ENCODE data around the gene GNAZ. TPM values are rescaled to one million over a fixed set of nuclear protein-coding genes. Genes with fewer than 3 reads are reported as not detected.

Gene GNAZ
- total RNA-seq, 1 donor from 2014 or later = 1.1 TPM

DNA sequence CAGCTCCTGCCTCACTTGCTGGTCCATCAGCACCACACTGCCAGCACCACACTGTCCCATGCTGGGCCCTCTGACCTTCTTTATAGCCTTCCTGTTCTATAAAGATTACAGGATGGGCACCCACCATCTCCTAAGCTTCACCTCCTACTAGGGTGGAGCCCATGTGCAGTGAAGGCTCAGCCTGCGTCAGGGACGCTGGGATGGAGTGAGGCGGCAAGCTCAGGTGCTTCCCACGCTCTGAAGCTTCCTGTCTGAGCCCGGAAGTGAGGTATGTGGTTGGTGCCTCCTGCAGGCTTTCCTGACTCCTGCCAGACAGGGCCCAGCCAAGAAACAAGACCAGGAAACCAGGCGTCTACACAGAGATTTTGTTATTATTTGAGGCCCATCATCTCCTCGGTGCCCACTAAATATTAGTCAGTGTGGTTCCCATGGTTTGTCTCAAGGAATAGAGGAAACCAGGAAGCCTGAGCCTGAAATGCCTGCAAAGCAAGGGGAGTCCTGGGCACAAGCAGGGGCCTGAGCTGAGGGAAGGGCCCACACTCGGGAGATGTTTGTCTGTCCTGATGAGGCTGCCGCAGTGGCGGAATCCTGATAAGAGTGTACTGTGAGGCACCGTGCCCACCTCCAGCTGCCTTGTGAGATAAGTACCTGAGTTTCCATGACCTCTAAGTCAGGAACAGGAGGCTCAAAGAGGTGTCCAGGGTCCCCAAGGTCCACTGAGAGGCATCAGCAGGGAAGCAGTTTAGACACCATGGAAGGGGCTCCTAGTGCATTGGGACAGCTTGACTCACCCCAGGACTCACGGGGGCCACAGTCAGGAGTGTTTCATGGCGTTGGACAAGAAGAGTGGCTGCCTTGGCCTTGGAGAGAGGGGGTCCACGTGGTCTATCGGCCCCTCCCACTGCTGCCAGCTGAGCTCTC, 49.4 kb downstream of the GNAZ start:
- DNase-seq (ENCODE audit: low read depth) (no peak), FAIRE-seq (no peak)
- TF ChIP-seq, protein P1, sequence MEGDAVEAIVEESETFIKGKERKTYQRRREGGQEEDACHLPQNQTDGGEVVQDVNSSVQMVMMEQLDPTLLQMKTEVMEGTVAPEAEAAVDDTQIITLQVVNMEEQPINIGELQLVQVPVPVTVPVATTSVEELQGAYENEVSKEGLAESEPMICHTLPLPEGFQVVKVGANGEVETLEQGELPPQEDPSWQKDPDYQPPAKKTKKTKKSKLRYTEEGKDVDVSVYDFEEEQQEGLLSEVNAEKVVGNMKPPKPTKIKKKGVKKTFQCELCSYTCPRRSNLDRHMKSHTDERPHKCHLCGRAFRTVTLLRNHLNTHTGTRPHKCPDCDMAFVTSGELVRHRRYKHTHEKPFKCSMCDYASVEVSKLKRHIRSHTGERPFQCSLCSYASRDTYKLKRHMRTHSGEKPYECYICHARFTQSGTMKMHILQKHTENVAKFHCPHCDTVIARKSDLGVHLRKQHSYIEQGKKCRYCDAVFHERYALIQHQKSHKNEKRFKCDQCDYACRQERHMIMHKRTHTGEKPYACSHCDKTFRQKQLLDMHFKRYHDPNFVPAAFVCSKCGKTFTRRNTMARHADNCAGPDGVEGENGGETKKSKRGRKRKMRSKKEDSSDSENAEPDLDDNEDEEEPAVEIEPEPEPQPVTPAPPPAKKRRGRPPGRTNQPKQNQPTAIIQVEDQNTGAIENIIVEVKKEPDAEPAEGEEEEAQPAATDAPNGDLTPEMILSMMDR (IDR thresholded peaks at IDR 0.05; ENCODE audit: insufficient read depth, low read depth, low read length) = no peak
- TF ChIP-seq EZH2 (IDR thresholded peaks at IDR 0.05; ENCODE audit: insufficient read depth, low read length) = no peak
- Histone ChIP-seq H4K20me1 (ENCODE audit: insufficient read depth, low read length) (no peaks in the 10 kb centered on the region), H3K4me2 (ENCODE audit: low read length) (no peak overlapping the region), H3K4me1 (ENCODE audit: insufficient read depth, low read length) (no peaks in the 10 kb centered on the region), H3K79me2 (ENCODE audit: insufficient read depth, low read length) (no peaks in the 10 kb centered on the region), H3K27me3 (ENCODE audit: insufficient read depth, low read length) (no peaks in the 10 kb centered on the region), H3K4me3 (ENCODE audit: insufficient read depth, low read depth, low read length) (no peak overlapping the region), H3K9me3 (ENCODE audit: insufficient read depth, low read depth, low read length) (no peaks in the 10 kb centered on the region), H3K27ac (ENCODE audit: low read depth, low read length) (no peak overlapping the region), H3K9ac (ENCODE audit: low read length) (no peak overlapping the region), H3K36me3 (ENCODE audit: insufficient read depth, low read length) (no peaks in the 10 kb centered on the region), H2AFZ (ENCODE audit: low read depth, low read length) (no peak overlapping the region)
- H3K9me3 Mint-ChIP-seq (ENCODE audit: unreplicated experiment) = no peaks in the 10 kb centered on the region
- H3K27ac Mint-ChIP-seq (ENCODE audit: unreplicated experiment) = peak overlapping the region; percentile 90
- H3K27me3 Mint-ChIP-seq (ENCODE audit: low read depth, unreplicated experiment) = peaks cover 54% of the 10 kb centered on the region
- H3K36me3 Mint-ChIP-seq (ENCODE audit: low read depth, unreplicated experiment) = no peaks in the 10 kb centered on the region
- no peaks in the 10 kb centered on the region for H3K4me1 Mint-ChIP-seq (ENCODE audit: low read depth, unreplicated experiment)
- H3K4me3 Mint-ChIP-seq (ENCODE audit: unreplicated experiment) = no peak overlapping the region

DNA sequence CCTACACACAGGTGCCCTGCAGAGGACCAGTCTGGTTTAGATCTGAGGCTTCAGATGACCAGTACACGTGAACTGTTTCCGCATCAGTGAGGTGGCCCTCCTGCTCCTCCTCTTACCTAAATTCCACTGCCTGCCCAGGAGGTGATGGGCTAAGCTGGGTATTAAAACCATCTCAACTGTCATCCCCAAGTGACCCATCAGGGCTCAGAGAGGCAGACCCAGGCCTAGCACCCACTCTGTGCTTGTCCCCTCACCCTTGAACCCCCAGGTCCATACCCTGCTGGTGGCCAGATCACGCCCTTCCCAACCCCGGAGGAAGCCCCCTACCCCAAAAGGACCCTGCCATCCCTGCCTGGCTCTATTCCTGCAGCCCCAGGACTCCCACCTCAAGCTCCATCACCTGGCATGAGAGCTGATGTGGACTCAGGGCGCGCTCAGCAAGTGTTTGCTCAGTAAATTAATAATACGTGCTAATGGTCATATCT, 50.1 kb downstream of the GNAZ start:
- DNase-seq (ENCODE audit: low read depth) (no peak), FAIRE-seq (no peak)
- Histone ChIP-seq H3K27ac (ENCODE audit: low read depth, low read length) (no peak overlapping the region), H3K4me1 (ENCODE audit: insufficient read depth, low read length) (no peaks in the 10 kb centered on the region), H3K79me2 (ENCODE audit: insufficient read depth, low read length) (no peaks in the 10 kb centered on the region), H4K20me1 (ENCODE audit: insufficient read depth, low read length) (no peaks in the 10 kb centered on the region), H3K9me3 (ENCODE audit: insufficient read depth, low read depth, low read length) (no peaks in the 10 kb centered on the region), H3K27me3 (ENCODE audit: insufficient read depth, low read length) (no peaks in the 10 kb centered on the region), H3K4me3 (ENCODE audit: insufficient read depth, low read depth, low read length) (no peak overlapping the region), H3K36me3 (ENCODE audit: insufficient read depth, low read length) (no peaks in the 10 kb centered on the region), H3K9ac (ENCODE audit: low read length) (no peak overlapping the region), H3K4me2 (ENCODE audit: low read length) (no peak overlapping the region), H2AFZ (ENCODE audit: low read depth, low read length) (no peak overlapping the region)
- Mint-ChIP-seq H3K27me3 (ENCODE audit: low read depth, unreplicated experiment) (peaks cover 61% of the 10 kb centered on the region), H3K36me3 (ENCODE audit: low read depth, unreplicated experiment) (no peaks in the 10 kb centered on the region), H3K4me1 (ENCODE audit: low read depth, unreplicated experiment) (no peaks in the 10 kb centered on the region), H3K9me3 (ENCODE audit: unreplicated experiment) (no peaks in the 10 kb centered on the region), H3K4me3 (ENCODE audit: unreplicated experiment) (no peak overlapping the region), H3K27ac (ENCODE audit: unreplicated experiment) (peak overlapping the region; percentile 53)
- TF ChIP-seq, protein P1 (IDR thresholded peaks at IDR 0.05; ENCODE audit: insufficient read depth, low read depth, low read length) = no peak
- no peak for TF ChIP-seq EZH2 (IDR thresholded peaks at IDR 0.05; ENCODE audit: insufficient read depth, low read length)

DNA sequence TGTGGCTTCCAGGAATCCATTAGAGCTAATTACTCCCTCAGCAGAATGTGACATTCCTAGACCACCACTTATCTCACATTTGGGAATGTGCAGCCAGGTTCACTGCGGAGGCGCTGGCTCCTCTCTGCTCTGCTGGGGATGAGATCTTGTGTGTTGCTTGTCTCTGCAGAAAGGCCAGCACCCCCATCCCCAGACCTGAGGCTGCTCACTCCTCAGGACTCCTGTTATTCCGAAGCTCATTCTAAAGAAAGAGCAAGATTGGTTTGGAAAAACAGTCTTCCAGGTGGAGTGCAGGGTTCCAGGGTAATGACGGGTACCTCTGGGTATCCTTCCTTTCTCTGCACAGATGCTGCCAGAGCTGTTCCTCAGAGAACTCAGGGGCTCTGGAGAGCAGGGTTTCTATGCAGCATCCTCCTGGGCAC, 50.7 kb downstream of the GNAZ start:
- Histone ChIP-seq H2AFZ (ENCODE audit: low read depth, low read length) (no peak overlapping the region), H3K4me1 (ENCODE audit: insufficient read depth, low read length) (no peaks in the 10 kb centered on the region), H3K9me3 (ENCODE audit: insufficient read depth, low read depth, low read length) (no peaks in the 10 kb centered on the region), H3K36me3 (ENCODE audit: insufficient read depth, low read length) (no peaks in the 10 kb centered on the region), H3K9ac (ENCODE audit: low read length) (no peak overlapping the region), H3K79me2 (ENCODE audit: insufficient read depth, low read length) (no peaks in the 10 kb centered on the region), H3K27me3 (ENCODE audit: insufficient read depth, low read length) (no peaks in the 10 kb centered on the region), H3K4me3 (ENCODE audit: insufficient read depth, low read depth, low read length) (no peak overlapping the region), H4K20me1 (ENCODE audit: insufficient read depth, low read length) (no peaks in the 10 kb centered on the region), H3K4me2 (ENCODE audit: low read length) (no peak overlapping the region), H3K27ac (ENCODE audit: low read depth, low read length) (no peak overlapping the region)
- H3K27ac Mint-ChIP-seq (ENCODE audit: unreplicated experiment) = peak overlapping the region; percentile 53
- H3K9me3 Mint-ChIP-seq (ENCODE audit: unreplicated experiment) = no peaks in the 10 kb centered on the region
- H3K27me3 Mint-ChIP-seq (ENCODE audit: low read depth, unreplicated experiment) = peaks cover 61% of the 10 kb centered on the region
- no peak overlapping the region for H3K4me3 Mint-ChIP-seq (ENCODE audit: unreplicated experiment)
- DNase-seq (ENCODE audit: low read depth) (no peak), FAIRE-seq (no peak)
- H3K36me3 Mint-ChIP-seq (ENCODE audit: low read depth, unreplicated experiment) = no peaks in the 10 kb centered on the region
- TF ChIP-seq EZH2 (IDR thresholded peaks at IDR 0.05; ENCODE audit: insufficient read depth, low read length) = no peak
- TF ChIP-seq, protein P1 (IDR thresholded peaks at IDR 0.05; ENCODE audit: insufficient read depth, low read depth, low read length) = no peak
- no peaks in the 10 kb centered on the region for H3K4me1 Mint-ChIP-seq (ENCODE audit: low read depth, unreplicated experiment)

Measured in astrocyte (in vitro differentiated cells and primary cell).